Stimulated activated CD8-positive, alpha-beta memory T cell treated with anti-CD3 and anti-CD28 coated beads, Interleukin-12 subunit alpha, Interleukin-12 subunit beta, amount 100 ng/mL, for 1 hour (primary cell): ENCODE data around the gene GPBP1.
"Not testable (repeated sequence)": the region's sequence is repeated elsewhere in the genome, so short reads cannot be mapped to it uniquely, and the experiment has no call there.

ENCODE experiments used
- DNase-seq: peaks from one replicate; pipeline ENCODE4 v3.0.0-alpha.2; 2020; ENCODE audit warnings: low read depth

Gene GPBP1

GRCh38 chr5:57211039-57211438 lies 37.2 kb downstream of the GPBP1 start:
- no peak for DNase-seq

- no peak for DNase-seq
Observed at GRCh38 chr5:57215629-57216195, 41.9 kb downstream of the GPBP1 start.

DNA sequence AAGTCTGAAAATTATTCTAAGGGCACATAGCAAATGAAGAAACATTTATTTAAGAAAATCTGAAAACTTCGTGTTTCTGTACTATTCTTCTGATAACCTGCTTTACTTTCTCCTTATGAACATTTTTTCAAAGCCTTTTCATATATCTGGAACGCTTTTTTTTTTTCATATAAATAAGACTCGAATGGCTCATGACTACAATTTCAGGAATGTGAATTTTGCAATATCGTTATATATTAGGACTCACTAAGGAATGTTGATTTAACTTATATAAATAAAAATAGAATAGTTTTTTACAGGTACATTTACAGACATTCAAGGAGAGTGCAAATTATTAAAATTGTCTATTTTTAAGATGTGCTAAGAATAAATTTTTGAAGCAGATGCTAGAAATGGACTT lies 42.9 kb downstream of the GPBP1 start:
- no peak for DNase-seq

GRCh38 chr5:57219386-57219785 lies 45.5 kb downstream of the GPBP1 start:
- no peak for DNase-seq

DNA sequence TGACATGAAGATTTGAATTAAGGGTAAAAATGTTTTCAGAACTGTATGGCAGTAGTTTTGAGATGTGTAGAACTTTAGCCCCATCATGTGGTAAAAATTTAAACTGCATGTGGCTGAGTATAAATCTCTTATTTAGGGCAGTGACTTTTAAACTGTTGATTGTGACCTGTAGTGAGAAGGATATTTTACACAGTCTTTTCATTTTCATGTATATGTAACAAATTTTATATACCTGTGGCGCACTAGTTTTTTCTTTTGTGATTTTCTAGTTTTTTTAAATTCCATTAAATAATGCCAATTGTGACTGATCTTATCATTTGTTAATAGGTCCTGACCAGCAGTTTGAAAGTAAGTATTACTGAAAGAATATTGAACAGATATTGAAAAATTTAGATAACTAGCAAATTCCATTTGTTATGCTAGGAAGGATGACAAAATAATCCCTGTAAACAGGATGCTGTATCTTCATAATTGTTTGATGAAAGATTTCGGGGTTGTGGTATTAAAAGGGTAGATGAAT lies 47.2 kb downstream of the GPBP1 start:
- DNase-seq = no peak

DNA sequence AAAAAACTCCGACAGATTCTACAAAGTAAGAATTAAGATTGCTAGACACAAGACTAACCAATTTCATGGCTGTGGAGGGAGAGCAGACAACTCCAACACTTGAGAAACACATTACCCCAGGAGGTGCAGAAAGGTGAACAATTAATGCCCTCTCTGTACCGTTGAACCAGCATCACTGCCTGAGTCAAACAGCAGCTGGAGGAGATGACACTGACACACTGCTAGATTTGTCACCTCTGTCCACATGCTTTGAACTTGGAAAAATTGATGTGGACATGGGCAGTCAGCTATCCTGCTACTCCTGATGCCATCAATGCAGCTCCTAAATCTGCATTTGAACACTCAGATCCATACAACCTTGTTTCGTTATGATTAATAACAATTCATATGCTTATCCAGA lies 51.7 kb downstream of the GPBP1 start:
- no peak for DNase-seq

- DNase-seq = no peak
Observed at GRCh38 chr5:57229313-57229712, 55.5 kb downstream of the GPBP1 start.

DNA sequence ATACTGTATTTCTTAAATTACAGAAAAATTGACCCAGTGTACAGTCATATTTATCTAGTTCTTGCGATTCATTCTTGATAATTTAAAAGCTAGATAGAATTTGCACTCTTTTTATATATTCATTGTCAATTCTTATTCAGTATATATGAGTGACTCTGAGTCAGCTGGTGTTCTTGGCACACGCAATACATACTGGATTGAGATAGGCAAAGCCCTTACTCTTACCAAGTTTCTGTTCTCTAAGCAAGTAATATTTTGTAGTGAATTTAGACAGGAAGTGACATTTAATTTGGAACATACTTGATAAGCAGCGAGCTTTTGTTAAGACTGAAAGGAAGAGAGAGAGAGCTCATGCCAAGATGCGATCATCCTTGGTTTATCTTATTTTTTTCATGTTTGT lies 57.7 kb downstream of the GPBP1 start:
- no peak for DNase-seq

DNA sequence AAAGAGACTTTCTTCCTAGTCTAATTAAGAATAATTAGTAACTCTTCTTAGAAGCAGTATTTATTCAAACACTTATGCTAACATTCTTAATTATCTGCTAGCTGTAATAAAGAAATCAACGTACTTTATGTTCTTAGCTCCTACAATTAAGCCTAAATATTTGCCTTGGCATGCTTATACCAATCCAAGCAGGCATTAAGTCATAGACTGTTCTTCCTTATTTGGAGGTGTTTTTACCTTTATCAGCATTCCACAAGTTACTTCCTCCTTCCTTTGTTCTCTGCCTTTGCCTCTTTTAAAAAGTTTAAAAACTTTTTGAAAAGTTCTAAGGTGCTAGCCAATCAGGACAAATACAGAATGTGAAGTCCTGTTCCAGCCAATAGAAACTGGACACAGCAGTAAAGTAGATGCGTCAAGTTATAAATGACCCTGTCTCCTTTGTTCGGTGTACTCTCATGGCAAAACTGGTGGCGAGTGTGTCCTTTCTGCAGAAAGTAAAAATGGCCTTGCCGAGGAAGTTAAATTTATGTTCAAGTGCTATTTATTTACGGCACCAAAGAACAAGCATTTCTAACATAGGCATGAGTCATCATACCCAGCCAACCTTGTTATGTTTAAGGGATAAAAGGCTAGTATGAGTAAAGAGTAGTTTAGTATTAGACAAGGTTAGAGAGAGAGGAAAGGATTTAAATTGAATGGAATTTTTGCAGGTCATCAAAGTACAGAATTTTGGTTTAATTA lies 58.6 kb downstream of the GPBP1 start:
- no peak for DNase-seq

GRCh38 chr5:57243286-57244137 lies 69.7 kb downstream of the GPBP1 start:
- no peak for DNase-seq

- DNase-seq = no peak
Observed at GRCh38 chr5:57244331-57244730, 70.5 kb downstream of the GPBP1 start.

DNA sequence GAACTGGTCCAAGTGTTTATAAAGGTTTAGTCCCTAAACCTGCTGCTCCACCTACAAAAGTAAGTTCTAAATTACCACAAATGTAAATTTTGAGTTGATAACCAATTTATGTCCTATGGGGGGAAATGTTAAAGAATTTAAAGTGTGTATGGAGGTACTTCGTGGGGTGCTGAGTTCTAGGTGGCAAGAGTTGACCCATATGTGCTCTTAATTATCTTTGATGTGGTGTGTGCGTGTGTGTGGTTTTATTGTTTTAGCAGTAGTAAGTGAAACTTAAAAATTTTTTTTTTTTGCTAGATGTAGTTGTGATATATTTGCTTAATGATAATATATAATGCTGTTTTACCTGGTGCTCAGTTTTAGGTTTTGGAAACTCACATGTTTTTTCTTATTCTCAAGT lies 72.6 kb downstream of the GPBP1 start:
- DNase-seq = no peak

GRCh38 chr5:57247765-57248164 lies 73.9 kb downstream of the GPBP1 start:
- DNase-seq = no peak

GRCh38 chr5:57249265-57249874 lies 75.5 kb downstream of the GPBP1 start:
- no peak for DNase-seq

- no peak for DNase-seq
Observed at GRCh38 chr5:57258052-57258451, 84.2 kb downstream of the GPBP1 start.

DNA sequence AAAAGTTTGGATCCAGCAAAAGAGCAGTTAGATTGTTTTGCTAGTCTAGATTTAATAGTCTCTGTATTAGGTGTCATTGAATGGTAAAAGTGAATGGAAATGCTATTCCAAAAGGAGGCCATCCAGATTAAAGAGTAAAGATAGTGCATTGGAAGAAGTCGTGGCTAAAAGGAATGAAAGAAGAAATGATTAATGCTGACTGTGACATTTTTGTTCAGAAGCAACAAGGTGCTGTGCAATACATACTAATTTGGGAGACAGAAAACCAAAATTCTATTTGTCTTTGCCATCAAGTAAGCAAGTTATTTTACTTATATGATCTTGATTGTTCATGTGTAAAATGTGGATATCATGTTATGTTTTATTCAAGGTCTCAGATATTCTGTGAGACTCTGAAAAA lies 85.1 kb downstream of the GPBP1 start:
- DNase-seq = no peak

- DNase-seq = no peak
Observed at GRCh38 chr5:57259704-57260103, 85.8 kb downstream of the GPBP1 start.

DNA sequence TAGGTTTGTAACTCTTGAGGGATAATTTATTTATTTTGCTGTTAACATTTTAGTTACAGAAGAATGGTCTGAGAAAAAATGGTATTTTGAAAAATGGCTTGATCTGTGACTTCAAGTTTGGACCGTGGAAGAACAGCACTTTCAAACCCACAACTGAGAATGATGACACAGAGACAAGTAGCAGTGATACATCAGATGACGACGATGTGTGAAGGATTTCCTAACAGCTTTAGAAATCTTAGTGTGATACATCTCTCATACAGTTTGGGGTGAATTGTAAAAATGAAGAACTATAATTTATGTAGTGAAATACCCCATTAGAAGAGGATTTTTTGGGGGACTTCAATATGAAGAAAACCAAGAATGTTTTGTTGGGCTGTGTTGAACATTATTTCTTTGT lies 88.7 kb downstream of the GPBP1 start:
- DNase-seq = no peak

DNA sequence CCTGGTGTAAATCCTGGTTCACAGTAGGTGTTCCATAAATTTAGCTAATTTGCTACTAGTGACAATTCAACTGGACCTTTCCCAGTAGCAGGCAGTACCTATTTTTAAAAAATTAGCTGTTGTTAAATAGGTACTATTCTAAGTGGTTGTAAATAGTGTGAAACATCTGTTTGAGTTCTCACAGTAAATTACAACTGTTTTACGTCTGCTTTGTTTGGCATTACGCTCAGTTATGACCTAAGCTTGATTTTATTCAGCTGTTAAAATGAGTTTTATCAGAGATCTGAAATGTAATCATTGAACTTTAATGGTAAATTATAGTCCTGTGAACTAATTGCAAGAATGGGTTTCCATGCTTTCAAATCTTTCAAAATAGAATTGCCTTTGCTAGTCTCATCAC lies 93.9 kb downstream of the GPBP1 start:
- no peak for DNase-seq

- DNase-seq = no peak
Observed at GRCh38 chr5:57276353-57276752, 102.5 kb downstream of the GPBP1 start.

- no peak for DNase-seq
Observed at GRCh38 chr5:57277085-57277484, 103.2 kb downstream of the GPBP1 start.

GRCh38 chr5:57280853-57281252 lies 107.0 kb downstream of the GPBP1 start:
- no peak for DNase-seq

DNA sequence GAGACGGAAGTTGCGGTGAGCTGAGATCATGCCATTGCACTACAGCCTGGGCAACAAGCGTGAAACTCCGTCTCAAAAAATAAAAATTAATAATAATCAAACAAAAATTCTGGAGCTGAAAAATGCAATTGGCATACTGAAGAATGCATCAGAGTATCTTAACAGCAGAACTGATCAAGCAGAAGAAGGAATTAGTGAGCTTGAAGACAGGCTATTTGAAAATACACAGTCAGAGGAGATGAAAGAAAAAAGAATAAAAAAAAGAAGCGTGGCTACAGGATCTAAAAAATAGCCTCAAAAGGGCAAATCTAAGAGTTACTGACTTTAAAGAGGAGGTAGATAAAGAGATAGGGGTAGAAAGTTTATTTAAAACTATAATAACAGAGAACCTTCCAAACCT lies 111.2 kb downstream of the GPBP1 start:
- not testable (repeated sequence) for DNase-seq
